ENCODE results near the gene OR10H4.

- TF ChIP-seq CTCF (IDR thresholded peaks at IDR 0.05), result no peak
- no peak for TF ChIP-seq POLR2A (IDR thresholded peaks at IDR 0.05)
These were observed 20.5 kb upstream of the OR10H4 start for GRCh38 chr19:15928321-15928720.
